HepG2 (cell line): Measurements from ENCODE around the gene SMOC1. TPM values are rescaled to one million over a fixed set of nuclear protein-coding genes. Genes with fewer than 3 reads are reported as not detected.

Experiments used
- ATAC-seq: fragments of 200-7000 bp; cut with Tn5 transposase; 3 replicates; pipeline ENCODE4 v1.9.1; 2020; ENCODE audit warnings: mild to moderate bottlenecking, moderate library complexity
- BruUV-seq: library from RNA; stranded (reverse); fragments of 400-500 nt; replicated peaks from 2 replicates; lab custom pipeline; 2021; lab: Mats Ljungman, UMichigan
- CTCF ChIA-PET: fragments of 300-600 bp; formaldehyde crosslinking; extraction: SDS; loops from one replicate; lab custom pipeline; 2021; ENCODE audit warnings: low total read pairs, inconsistent platforms, low intra/inter-chr PET ratio; lab: Yijun Ruan, JAX
- POLR2A ChIA-PET: fragments of 350-600 bp; sonication (Branson Sonifier 250); formaldehyde crosslinking; loops from one replicate; lab custom pipeline; 2020; ENCODE audit warnings: antibody characterized with exemption, inconsistent platforms; lab: Yijun Ruan, JAX
- DNase-seq: peaks from one replicate; pipeline ENCODE4 v3.0.0-alpha.2; 2015; ENCODE audit warnings: low spot score
- FAIRE-seq: peaks from 3 replicates; lab custom pipeline; 2011; peaks lifted over from hg19 to GRCh38; lab: Jason Lieb, UNC
- H2AFZ ChIP-seq: one replicate; pipeline ENCODE4 v1.6.1; 2011; ENCODE audit warnings: low read length, inconsistent platforms
- H3K27ac ChIP-seq: fragments of 300-600 bp; 3 replicates; pipeline ENCODE4 v1.8.0; 2011; ENCODE audit warnings: mixed run types, mild to moderate bottlenecking, mixed read lengths, low read length, inconsistent platforms; ENCODE audit not compliant: insufficient read depth; ENCODE audit errors: extremely low read length
- H3K27me3 ChIP-seq, 2 experiments: fragments of 200-600 bp in 1 of 2; 2 replicates in 1 of 2; 3 replicates in 1 of 2; pipeline versions ENCODE4 v1.6.0 to v1.8.0; 2011; ENCODE audit warnings: low read length in 2 of 2, mild to moderate bottlenecking in 2 of 2, moderate library complexity in 2 of 2, inconsistent platforms in 1 of 2; ENCODE audit not compliant: insufficient read depth in 2 of 2, control insufficient read depth in 1 of 2
- H3K36me3 ChIP-seq, 2 experiments: fragments of 200-600 bp in 1 of 2; replicated peaks in 1 of 2; 2 replicates in 1 of 2; 3 replicates in 1 of 2; pipeline versions ENCODE4 v1.5.1 to v1.8.0; 2011; ENCODE audit warnings: low read length in 2 of 2, inconsistent platforms in 1 of 2; ENCODE audit not compliant: insufficient read depth in 2 of 2, control insufficient read depth in 1 of 2
- H3K4me1 ChIP-seq: 2 replicates; pipeline ENCODE4 v1.5.1; 2012; ENCODE audit warnings: low read length, inconsistent platforms; ENCODE audit not compliant: insufficient read depth
- H3K4me2 ChIP-seq: 2 replicates; pipeline ENCODE4 v1.6.0; 2011; ENCODE audit warnings: low read depth, low read length, inconsistent platforms
- H3K4me3 ChIP-seq, 3 experiments: fragments of 200-600 bp in 1 of 3; sonication (generic), shearing (Covaris generic) in 1 of 3; replicated peaks in 1 of 3; 2 replicates each; pipeline ENCODE4 v1.5.1; 2011 to 2016; ENCODE audit warnings: low read length in 3 of 3, inconsistent platforms in 2 of 3, low read depth in 2 of 3, mild to moderate bottlenecking in 2 of 3, control low read depth in 1 of 3, mixed read lengths in 1 of 3; ENCODE audit not compliant: insufficient read depth in 1 of 3
- H3K79me2 ChIP-seq: one replicate; pipeline ENCODE4 v1.6.1; 2011; ENCODE audit warnings: low read length, inconsistent platforms; ENCODE audit not compliant: insufficient read depth
- H3K9ac ChIP-seq: 2 replicates; pipeline ENCODE4 v1.6.0; 2011; ENCODE audit warnings: mild to moderate bottlenecking, low read depth, low read length, inconsistent platforms; ENCODE audit not compliant: insufficient read depth
- H3K9me3 ChIP-seq: 2 replicates; pipeline ENCODE4 v1.5.1; 2012; ENCODE audit warnings: mild to moderate bottlenecking, low read length
- H4K20me1 ChIP-seq: 2 replicates; pipeline ENCODE4 v1.6.0; 2011; ENCODE audit warnings: inconsistent platforms, mild to moderate bottlenecking, low read length, moderate library complexity; ENCODE audit not compliant: insufficient read depth
- BCL6 ChIP-seq: IDR thresholded peaks from 2 replicates; pipeline ENCODE4 v1.6.1; 2016; ENCODE audit warnings: missing genetic modification reagents, missing compliant biosample characterization
- HNRNPUL1 ChIP-seq: fragments of 200-400 bp; formaldehyde crosslinking; IDR thresholded peaks from 2 replicates; pipeline ENCODE4 v1.6.1; 2017; ENCODE audit warnings: low read depth, mild to moderate bottlenecking, low read length, moderate library complexity
- TEAD3 ChIP-seq: optimal IDR thresholded peaks from 2 replicates; pipeline ENCODE3; 2016; ENCODE audit warnings: borderline replicate concordance
- ZNF605 ChIP-seq: sonication (generic); formaldehyde crosslinking; IDR thresholded peaks from 2 replicates; pipeline ENCODE4 v1.8.0; 2022; ENCODE audit warnings: mild to moderate bottlenecking, missing genetic modification reagents
- ZSCAN9 ChIP-seq: IDR thresholded peaks from 2 replicates; pipeline ENCODE4 v1.6.1; 2016; ENCODE audit warnings: borderline replicate concordance
- WGBS: methylation state at CpG from one replicate; pipeline ENCODE4 v1.1.6; 2017; ENCODE audit warnings: low lambda C conversion rate; 5-methylcytosine and 5-hydroxymethylcytosine counted together
- in situ Hi-C: cut with HindIII; loops from 2 replicates; pipeline ENCODE4 v1.10.0; 2017; ENCODE audit warnings: low pct_unique_long_range_greater_than_20kb; ENCODE audit not compliant: extremely low pct_ligation_motif_present
- intact Hi-C: fragments of 100-400 bp; cut with micrococcal nuclease; formaldehyde crosslinking; loops from one replicate; pipeline ENCODE4 v1.10.0; 2022; ENCODE audit not compliant: unreplicated experiment
- polyA plus RNA-seq, 8 experiments: library from polyadenylated mRNA; depleted of rRNA in 3 of 8; stranded (reverse) in 7 of 8; unstranded in 1 of 8; fragments of >200 nt; fragmentation: Illumina TruSeq in 4 of 8; extraction: Trizol in 4 of 8; gene quantifications; 2 replicates each; pipeline versions ENCODE4 v1.2.1 to v1.2.3, GENCODE V29; 2011 to 2016; ENCODE audit warnings: low read depth in 4 of 8, missing spikeins in 1 of 8, mixed read lengths in 1 of 8; ENCODE audit not compliant: insufficient read depth in 1 of 8
- total RNA-seq, 5 experiments: library from RNA; depleted of rRNA; stranded (reverse); fragments of >200 nt; fragmentation: Illumina TruSeq; extraction: Trizol; gene quantifications; 2 replicates each; pipeline ENCODE4 v1.2.3, GENCODE V29; 2016; ENCODE audit warnings: low read depth in 1 of 5
- TF ChIP-seq, protein P1 (sequence below): sonication (generic); formaldehyde crosslinking; IDR thresholded peaks from 2 replicates; pipeline ENCODE4 v1.4.0; 2020; ENCODE audit warnings: missing genetic modification reagents
- TF ChIP-seq, protein P2 (sequence below): sonication (generic); formaldehyde crosslinking; IDR thresholded peaks from 2 replicates; pipeline ENCODE4 v1.4.0; 2020; ENCODE audit warnings: missing genetic modification reagents, borderline replicate concordance

Gene SMOC1
- total and polyA plus RNA-seq, 2 of the 13 experiments (the other 11 are each of a cell fraction or from before 2014, with no cell fraction given), result 17.8 to 35.6 TPM

DNA sequence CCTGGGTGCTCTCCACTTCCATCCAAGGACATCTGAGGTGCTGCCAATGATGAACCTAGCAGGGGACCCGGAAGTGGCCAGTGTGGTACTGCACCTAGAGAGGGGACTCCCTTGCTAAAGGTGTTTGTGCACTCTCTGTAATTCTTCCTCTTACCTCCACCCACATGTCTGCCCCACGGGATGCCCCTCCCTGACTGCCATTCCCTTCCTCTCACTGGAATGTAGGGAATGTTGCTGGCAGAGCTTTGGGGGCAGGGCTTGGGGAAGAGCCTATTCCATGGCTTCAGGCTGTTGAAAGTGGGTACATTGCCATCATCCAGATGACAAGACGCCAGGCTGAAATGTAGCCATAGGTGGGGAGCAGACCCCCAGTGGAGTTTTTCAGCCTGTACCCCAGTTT, 153.2 kb downstream of the SMOC1 start:
- in situ Hi-C loops, result loop anchor here (5.0 kb wide), 1 partner anchor 305 kb away; no protein-coding TSS in a partner anchor
- Histone ChIP-seq H3K4me3 (no peak overlapping the region), H3K9me3 (no peaks in the 10 kb centered on the region), H3K4me1 (peaks cover 17% of the 10 kb centered on the region), H3K9ac (no peak overlapping the region), H3K4me2 (no peak overlapping the region), H4K20me1 (no peaks in the 10 kb centered on the region), H3K27me3 (no peaks in the 10 kb centered on the region), H3K27ac (no peak overlapping the region), H3K36me3 (peaks cover 3 to 15% of the 10 kb centered on the region in 2 experiments; a peak in 4 of 5 replicates), H2AFZ (no peak overlapping the region), H3K79me2 (no peaks in the 10 kb centered on the region)
- peak; percentile 52 for DNase-seq
- 35% methylated on average over 2 of the region's 3 CpGs for WGBS
- ChIA-PET CTCF (no interaction called here), POLR2A (interaction anchor here (1.0 kb wide), 1 partner anchor 15 kb away, joined by 4 read pairs; no protein-coding TSS in a partner anchor)
- intact Hi-C loops, result loop anchor here (1.0 kb wide), 1 partner anchor 301 kb away; no protein-coding TSS in a partner anchor
- ATAC-seq, result peak; percentile 49
- no TSS peak for BruUV-seq
- no peak for FAIRE-seq
- TF ChIP-seq ZSCAN9 (CRISPR knock-in tag), result no peak
- TF ChIP-seq, protein P1, sequence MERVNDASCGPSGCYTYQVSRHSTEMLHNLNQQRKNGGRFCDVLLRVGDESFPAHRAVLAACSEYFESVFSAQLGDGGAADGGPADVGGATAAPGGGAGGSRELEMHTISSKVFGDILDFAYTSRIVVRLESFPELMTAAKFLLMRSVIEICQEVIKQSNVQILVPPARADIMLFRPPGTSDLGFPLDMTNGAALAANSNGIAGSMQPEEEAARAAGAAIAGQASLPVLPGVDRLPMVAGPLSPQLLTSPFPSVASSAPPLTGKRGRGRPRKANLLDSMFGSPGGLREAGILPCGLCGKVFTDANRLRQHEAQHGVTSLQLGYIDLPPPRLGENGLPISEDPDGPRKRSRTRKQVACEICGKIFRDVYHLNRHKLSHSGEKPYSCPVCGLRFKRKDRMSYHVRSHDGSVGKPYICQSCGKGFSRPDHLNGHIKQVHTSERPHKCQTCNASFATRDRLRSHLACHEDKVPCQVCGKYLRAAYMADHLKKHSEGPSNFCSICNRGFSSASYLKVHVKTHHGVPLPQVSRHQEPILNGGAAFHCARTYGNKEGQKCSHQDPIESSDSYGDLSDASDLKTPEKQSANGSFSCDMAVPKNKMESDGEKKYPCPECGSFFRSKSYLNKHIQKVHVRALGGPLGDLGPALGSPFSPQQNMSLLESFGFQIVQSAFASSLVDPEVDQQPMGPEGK, result peak; percentile 57; the same call in 1 of the 2 replicates
- peak; percentile 95 for TF ChIP-seq TEAD3 (CRISPR knock-in tag)
- no peak for TF ChIP-seq HNRNPUL1
- TF ChIP-seq, protein P2, sequence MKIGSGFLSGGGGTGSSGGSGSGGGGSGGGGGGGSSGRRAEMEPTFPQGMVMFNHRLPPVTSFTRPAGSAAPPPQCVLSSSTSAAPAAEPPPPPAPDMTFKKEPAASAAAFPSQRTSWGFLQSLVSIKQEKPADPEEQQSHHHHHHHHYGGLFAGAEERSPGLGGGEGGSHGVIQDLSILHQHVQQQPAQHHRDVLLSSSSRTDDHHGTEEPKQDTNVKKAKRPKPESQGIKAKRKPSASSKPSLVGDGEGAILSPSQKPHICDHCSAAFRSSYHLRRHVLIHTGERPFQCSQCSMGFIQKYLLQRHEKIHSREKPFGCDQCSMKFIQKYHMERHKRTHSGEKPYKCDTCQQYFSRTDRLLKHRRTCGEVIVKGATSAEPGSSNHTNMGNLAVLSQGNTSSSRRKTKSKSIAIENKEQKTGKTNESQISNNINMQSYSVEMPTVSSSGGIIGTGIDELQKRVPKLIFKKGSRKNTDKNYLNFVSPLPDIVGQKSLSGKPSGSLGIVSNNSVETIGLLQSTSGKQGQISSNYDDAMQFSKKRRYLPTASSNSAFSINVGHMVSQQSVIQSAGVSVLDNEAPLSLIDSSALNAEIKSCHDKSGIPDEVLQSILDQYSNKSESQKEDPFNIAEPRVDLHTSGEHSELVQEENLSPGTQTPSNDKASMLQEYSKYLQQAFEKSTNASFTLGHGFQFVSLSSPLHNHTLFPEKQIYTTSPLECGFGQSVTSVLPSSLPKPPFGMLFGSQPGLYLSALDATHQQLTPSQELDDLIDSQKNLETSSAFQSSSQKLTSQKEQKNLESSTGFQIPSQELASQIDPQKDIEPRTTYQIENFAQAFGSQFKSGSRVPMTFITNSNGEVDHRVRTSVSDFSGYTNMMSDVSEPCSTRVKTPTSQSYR (CRISPR knock-in tag), result peak; percentile 66; the same call in 1 of the 2 replicates
- no peak for TF ChIP-seq ZNF605 (CRISPR knock-in tag)
- TF ChIP-seq BCL6, result 0 out of 2 replicates have a peak, but pooled peaks have one; percentile 26
